HepG2 (cell line): ENCODE measurements around the gene PLEKHB2. TPM values are rescaled to one million over a fixed set of nuclear protein-coding genes. Genes with fewer than 3 reads are reported as not detected.
A peak's percentile ranks its signal among the peaks of the same experiment; 100 is the strongest.

ENCODE experiments used
- ATAC-seq: fragments of 200-7000 bp; cut with Tn5 transposase; 3 replicates; pipeline ENCODE4 v1.9.1; 2020; ENCODE audit warnings: mild to moderate bottlenecking, moderate library complexity
- BruUV-seq: library from RNA; stranded (reverse); fragments of 400-500 nt; replicated peaks from 2 replicates; lab custom pipeline; 2021; lab: Mats Ljungman, UMichigan
- CTCF ChIA-PET: fragments of 300-600 bp; formaldehyde crosslinking; extraction: SDS; loops from one replicate; lab custom pipeline; 2021; ENCODE audit warnings: low total read pairs, inconsistent platforms, low intra/inter-chr PET ratio; lab: Yijun Ruan, JAX
- POLR2A ChIA-PET: fragments of 350-600 bp; sonication (Branson Sonifier 250); formaldehyde crosslinking; loops from one replicate; lab custom pipeline; 2020; ENCODE audit warnings: antibody characterized with exemption, inconsistent platforms; lab: Yijun Ruan, JAX
- DNase-seq: peaks from one replicate; pipeline ENCODE4 v3.0.0-alpha.2; 2015; ENCODE audit warnings: low spot score
- FAIRE-seq: peaks from 3 replicates; lab custom pipeline; 2011; peaks lifted over from hg19 to GRCh38; lab: Jason Lieb, UNC
- H2AFZ ChIP-seq: one replicate; pipeline ENCODE4 v1.6.1; 2011; ENCODE audit warnings: low read length, inconsistent platforms
- H3K27ac ChIP-seq: fragments of 300-600 bp; 3 replicates; pipeline ENCODE4 v1.8.0; 2011; ENCODE audit warnings: mixed run types, mild to moderate bottlenecking, mixed read lengths, low read length, inconsistent platforms; ENCODE audit not compliant: insufficient read depth; ENCODE audit errors: extremely low read length
- H3K27me3 ChIP-seq, 2 experiments: fragments of 200-600 bp in 1 of 2; 2 replicates in 1 of 2; 3 replicates in 1 of 2; pipeline versions ENCODE4 v1.6.0 to v1.8.0; 2011; ENCODE audit warnings: low read length in 2 of 2, mild to moderate bottlenecking in 2 of 2, moderate library complexity in 2 of 2, inconsistent platforms in 1 of 2; ENCODE audit not compliant: insufficient read depth in 2 of 2, control insufficient read depth in 1 of 2
- H3K36me3 ChIP-seq, 2 experiments: fragments of 200-600 bp in 1 of 2; replicated peaks in 1 of 2; 2 replicates in 1 of 2; 3 replicates in 1 of 2; pipeline versions ENCODE4 v1.5.1 to v1.8.0; 2011; ENCODE audit warnings: low read length in 2 of 2, inconsistent platforms in 1 of 2; ENCODE audit not compliant: insufficient read depth in 2 of 2, control insufficient read depth in 1 of 2
- H3K4me1 ChIP-seq: 2 replicates; pipeline ENCODE4 v1.5.1; 2012; ENCODE audit warnings: low read length, inconsistent platforms; ENCODE audit not compliant: insufficient read depth
- H3K4me2 ChIP-seq: 2 replicates; pipeline ENCODE4 v1.6.0; 2011; ENCODE audit warnings: low read depth, low read length, inconsistent platforms
- H3K4me3 ChIP-seq, 3 experiments: fragments of 200-600 bp in 1 of 3; sonication (generic), shearing (Covaris generic) in 1 of 3; replicated peaks in 1 of 3; 2 replicates each; pipeline ENCODE4 v1.5.1; 2011 to 2016; ENCODE audit warnings: low read length in 3 of 3, inconsistent platforms in 2 of 3, low read depth in 2 of 3, mild to moderate bottlenecking in 2 of 3, control low read depth in 1 of 3, mixed read lengths in 1 of 3; ENCODE audit not compliant: insufficient read depth in 1 of 3
- H3K79me2 ChIP-seq: one replicate; pipeline ENCODE4 v1.6.1; 2011; ENCODE audit warnings: low read length, inconsistent platforms; ENCODE audit not compliant: insufficient read depth
- H3K9ac ChIP-seq: 2 replicates; pipeline ENCODE4 v1.6.0; 2011; ENCODE audit warnings: mild to moderate bottlenecking, low read depth, low read length, inconsistent platforms; ENCODE audit not compliant: insufficient read depth
- H3K9me3 ChIP-seq: 2 replicates; pipeline ENCODE4 v1.5.1; 2012; ENCODE audit warnings: mild to moderate bottlenecking, low read length
- H4K20me1 ChIP-seq: 2 replicates; pipeline ENCODE4 v1.6.0; 2011; ENCODE audit warnings: inconsistent platforms, mild to moderate bottlenecking, low read length, moderate library complexity; ENCODE audit not compliant: insufficient read depth
- ELF1 ChIP-seq: sonication (generic); formaldehyde crosslinking; IDR thresholded peaks from 2 replicates; pipeline ENCODE4 v1.4.0; 2020; ENCODE audit warnings: missing genetic modification reagents
- ELF3 ChIP-seq: IDR thresholded peaks from 2 replicates; pipeline ENCODE4 v1.6.1; 2016; ENCODE audit warnings: missing genetic modification reagents, missing compliant biosample characterization
- FOXC1 ChIP-seq: sonication (generic); formaldehyde crosslinking; IDR thresholded peaks from 2 replicates; pipeline ENCODE4 v1.8.0; 2022; ENCODE audit warnings: mild to moderate bottlenecking, missing genetic modification reagents, borderline replicate concordance
- HOXA5 ChIP-seq: sonication (generic); formaldehyde crosslinking; IDR thresholded peaks from 2 replicates; pipeline ENCODE4 v1.4.0; 2020; ENCODE audit warnings: missing genetic modification reagents
- RCOR2 ChIP-seq: IDR thresholded peaks from 2 replicates; pipeline ENCODE4 v1.6.1; 2016; ENCODE audit warnings: missing biosample characterization, missing genetic modification reagents
- SOX13 ChIP-seq, 3 experiments: fragments of 450-650 bp in 1 of 3; sonication (generic) in 1 of 3; formaldehyde crosslinking in 1 of 3; IDR thresholded peaks in 2 of 3; conservative IDR thresholded peaks in 1 of 3; 2 replicates each; pipeline versions ENCODE4 v1.5.0 to v1.6.1; 2016 to 2020; ENCODE audit warnings: antibody characterized with exemption in 1 of 3, mild to moderate bottlenecking in 1 of 3, missing compliant biosample characterization in 1 of 3, missing genetic modification reagents in 1 of 3, moderate library complexity in 1 of 3
- STAG1 ChIP-seq: sonication (generic); formaldehyde crosslinking; IDR thresholded peaks from 2 replicates; pipeline ENCODE4 v1.4.0; 2020; ENCODE audit warnings: missing genetic modification reagents
- TMF1 ChIP-seq: sonication (generic); formaldehyde crosslinking; IDR thresholded peaks from 2 replicates; pipeline ENCODE4 v1.8.1; 2022; ENCODE audit warnings: low read depth, missing genetic modification reagents
- ZSCAN20 ChIP-seq: sonication (generic); formaldehyde crosslinking; IDR thresholded peaks from 2 replicates; pipeline ENCODE4 v1.4.0; 2020; ENCODE audit warnings: missing genetic modification reagents, mild to moderate bottlenecking, borderline replicate concordance
- whole genome bisulfite sequencing: methylation state at CpG from one replicate; pipeline ENCODE4 v1.1.6; 2017; ENCODE audit warnings: low lambda C conversion rate; 5-methylcytosine and 5-hydroxymethylcytosine counted together
- in situ Hi-C: cut with HindIII; loops from 2 replicates; pipeline ENCODE4 v1.10.0; 2017; ENCODE audit warnings: low pct_unique_long_range_greater_than_20kb; ENCODE audit not compliant: extremely low pct_ligation_motif_present
- intact Hi-C: fragments of 100-400 bp; cut with micrococcal nuclease; formaldehyde crosslinking; loops from one replicate; pipeline ENCODE4 v1.10.0; 2022; ENCODE audit not compliant: unreplicated experiment
- polyA plus RNA-seq, 8 experiments: library from polyadenylated mRNA; depleted of rRNA in 3 of 8; stranded (reverse) in 7 of 8; unstranded in 1 of 8; fragments of >200 nt; fragmentation: Illumina TruSeq in 4 of 8; extraction: Trizol in 4 of 8; gene quantifications; 2 replicates each; pipeline versions ENCODE4 v1.2.1 to v1.2.3, GENCODE V29; 2011 to 2016; ENCODE audit warnings: low read depth in 4 of 8, missing spikeins in 1 of 8, mixed read lengths in 1 of 8; ENCODE audit not compliant: insufficient read depth in 1 of 8
- total RNA-seq, 5 experiments: library from RNA; depleted of rRNA; stranded (reverse); fragments of >200 nt; fragmentation: Illumina TruSeq; extraction: Trizol; gene quantifications; 2 replicates each; pipeline ENCODE4 v1.2.3, GENCODE V29; 2016; ENCODE audit warnings: low read depth in 1 of 5
- TF ChIP-seq, protein P1 (sequence below): sonication (generic); formaldehyde crosslinking; IDR thresholded peaks from 2 replicates; pipeline ENCODE4 v1.5.0; 2020; ENCODE audit warnings: mild to moderate bottlenecking, missing genetic modification reagents, moderate library complexity
- TF ChIP-seq, protein P2 (sequence below): sonication (generic); formaldehyde crosslinking; IDR thresholded peaks from 2 replicates; pipeline ENCODE4 v1.4.0; 2020; ENCODE audit warnings: missing genetic modification reagents

The PLEKHB2 gene
- total and polyA plus RNA-seq, 2 of the 13 experiments (the other 11 are each of a cell fraction or from before 2014, with no cell fraction given) = 73.0 to 78.9 TPM

DNA sequence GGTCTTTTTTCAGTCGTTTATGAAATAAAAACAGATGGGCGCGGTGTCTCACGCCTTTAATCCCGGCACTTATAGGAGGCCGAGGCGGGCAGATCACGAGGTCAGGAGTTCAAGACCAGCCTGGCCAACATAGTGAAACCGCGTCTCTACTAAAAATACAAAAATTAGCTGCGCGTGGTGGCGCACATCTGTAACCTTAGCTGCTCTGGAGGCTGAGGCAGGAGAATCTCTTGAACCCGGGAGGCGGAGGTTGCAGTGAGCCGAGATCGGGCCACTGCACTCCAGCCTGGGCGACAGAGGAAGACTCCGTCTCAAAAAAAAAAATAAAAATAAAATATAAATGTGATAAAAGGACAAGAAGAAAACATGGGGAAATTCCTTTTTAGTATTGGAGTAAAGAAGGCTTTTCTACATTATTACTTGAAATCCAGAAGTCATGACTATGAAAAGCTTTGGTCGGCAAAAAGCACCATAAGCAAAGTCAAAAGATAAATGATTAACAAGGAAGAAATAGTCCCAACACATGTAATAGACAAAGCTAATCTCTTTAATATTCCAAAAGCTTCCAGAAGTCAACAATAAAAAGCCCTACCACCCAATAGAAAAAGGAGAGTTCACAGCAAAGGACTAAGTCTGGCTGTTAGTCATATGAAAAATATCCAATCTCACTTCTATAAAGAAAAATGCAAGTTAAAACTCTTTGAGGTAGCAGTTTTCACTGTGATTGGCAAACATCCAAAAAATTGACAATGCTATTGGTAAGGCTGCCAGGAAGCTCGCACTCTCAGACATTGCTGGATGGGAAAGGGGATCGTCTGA lies 10.5 kb upstream of the PLEKHB2 start (continued):
- TF ChIP-seq, protein P1, sequence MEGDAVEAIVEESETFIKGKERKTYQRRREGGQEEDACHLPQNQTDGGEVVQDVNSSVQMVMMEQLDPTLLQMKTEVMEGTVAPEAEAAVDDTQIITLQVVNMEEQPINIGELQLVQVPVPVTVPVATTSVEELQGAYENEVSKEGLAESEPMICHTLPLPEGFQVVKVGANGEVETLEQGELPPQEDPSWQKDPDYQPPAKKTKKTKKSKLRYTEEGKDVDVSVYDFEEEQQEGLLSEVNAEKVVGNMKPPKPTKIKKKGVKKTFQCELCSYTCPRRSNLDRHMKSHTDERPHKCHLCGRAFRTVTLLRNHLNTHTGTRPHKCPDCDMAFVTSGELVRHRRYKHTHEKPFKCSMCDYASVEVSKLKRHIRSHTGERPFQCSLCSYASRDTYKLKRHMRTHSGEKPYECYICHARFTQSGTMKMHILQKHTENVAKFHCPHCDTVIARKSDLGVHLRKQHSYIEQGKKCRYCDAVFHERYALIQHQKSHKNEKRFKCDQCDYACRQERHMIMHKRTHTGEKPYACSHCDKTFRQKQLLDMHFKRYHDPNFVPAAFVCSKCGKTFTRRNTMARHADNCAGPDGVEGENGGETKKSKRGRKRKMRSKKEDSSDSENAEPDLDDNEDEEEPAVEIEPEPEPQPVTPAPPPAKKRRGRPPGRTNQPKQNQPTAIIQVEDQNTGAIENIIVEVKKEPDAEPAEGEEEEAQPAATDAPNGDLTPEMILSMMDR = peak; percentile 14; the same call in 1 of the 2 replicates
- TF ChIP-seq SOX13 (IDR thresholded peaks at IDR 0.05) (no peak), SOX13 (CRISPR knock-in tag; conservative IDR thresholded peaks at IDR 0.05 in 1 of 2, IDR thresholded peaks at IDR 0.05 in 1 of 2) (peak in 1 of 2 experiments; percentile 24; a peak in 1 of 4 replicates), STAG1 (CRISPR knock-in tag) (no peak)

DNA sequence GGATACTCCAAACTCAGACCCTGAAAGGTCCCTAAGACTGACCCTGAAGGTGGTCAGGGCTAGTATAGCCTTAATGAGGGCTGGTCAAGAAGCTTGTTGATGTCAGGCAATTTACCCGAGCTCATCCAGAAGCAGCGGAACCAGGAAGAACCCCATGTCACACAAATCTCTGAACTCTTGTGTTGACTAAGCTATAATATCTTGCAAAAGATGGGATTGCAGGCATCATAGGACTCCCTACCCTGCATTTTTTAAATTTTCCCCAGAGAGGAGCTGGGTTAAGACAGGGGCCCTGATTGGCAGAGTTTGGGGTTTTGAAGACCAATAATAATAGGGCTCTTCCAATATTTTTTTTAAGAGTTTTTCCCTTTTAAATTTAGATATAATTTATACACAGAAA lies 2.0 kb upstream of the PLEKHB2 start:
- no peak overlapping the region for H3K9ac ChIP-seq
- in situ Hi-C loops (no loop called here), intact Hi-C loops (loop anchor here (1.0 kb wide), 1 partner anchor 8 kb away; no protein-coding TSS in a partner anchor)
- H3K4me1 ChIP-seq = peaks cover 69% of the 10 kb centered on the region
- ATAC-seq (no peak), FAIRE-seq (no peak), DNase-seq (peak; percentile 32)
- WGBS = 0% methylated on average over 2 of the region's 2 CpGs
- no peaks in the 10 kb centered on the region; a peak in 1 of 5 replicates for H3K27me3 ChIP-seq
- H3K36me3 ChIP-seq = no peaks in the 10 kb centered on the region
- TF ChIP-seq HOXA5 (no peak), FOXC1 (no peak), RCOR2 (no peak), ELF1 (CRISPR knock-in tag) (peak; percentile 28; the same call in 1 of the 2 replicates), ELF3 (peak; percentile 64), ZSCAN20 (CRISPR knock-in tag) (no peak), TMF1 (CRISPR knock-in tag) (no peak)
- TF ChIP-seq, protein P2, sequence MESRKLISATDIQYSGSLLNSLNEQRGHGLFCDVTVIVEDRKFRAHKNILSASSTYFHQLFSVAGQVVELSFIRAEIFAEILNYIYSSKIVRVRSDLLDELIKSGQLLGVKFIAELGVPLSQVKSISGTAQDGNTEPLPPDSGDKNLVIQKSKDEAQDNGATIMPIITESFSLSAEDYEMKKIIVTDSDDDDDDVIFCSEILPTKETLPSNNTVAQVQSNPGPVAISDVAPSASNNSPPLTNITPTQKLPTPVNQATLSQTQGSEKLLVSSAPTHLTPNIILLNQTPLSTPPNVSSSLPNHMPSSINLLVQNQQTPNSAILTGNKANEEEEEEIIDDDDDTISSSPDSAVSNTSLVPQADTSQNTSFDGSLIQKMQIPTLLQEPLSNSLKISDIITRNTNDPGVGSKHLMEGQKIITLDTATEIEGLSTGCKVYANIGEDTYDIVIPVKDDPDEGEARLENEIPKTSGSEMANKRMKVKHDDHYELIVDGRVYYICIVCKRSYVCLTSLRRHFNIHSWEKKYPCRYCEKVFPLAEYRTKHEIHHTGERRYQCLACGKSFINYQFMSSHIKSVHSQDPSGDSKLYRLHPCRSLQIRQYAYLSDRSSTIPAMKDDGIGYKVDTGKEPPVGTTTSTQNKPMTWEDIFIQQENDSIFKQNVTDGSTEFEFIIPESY = no peak
- H3K4me2 ChIP-seq = peak overlapping the region; percentile 62
- peaks cover 30% of the 10 kb centered on the region for H3K79me2 ChIP-seq
- CTCF ChIA-PET = no interaction called here
- H4K20me1 ChIP-seq = peaks cover 27% of the 10 kb centered on the region
- peak overlapping the region; percentile 74 for H3K27ac ChIP-seq
- H2AFZ ChIP-seq = peak overlapping the region; percentile 65
- POLR2A ChIA-PET = interaction anchor here (6.8 kb wide), 1 partner anchor 10 kb away, joined by 132 read pairs; the partner anchor contains the start of gene FAM168B
- H3K4me3 ChIP-seq = no peak overlapping the region; a peak in 1 of 6 replicates
- no peaks in the 10 kb centered on the region for H3K9me3 ChIP-seq
- no TSS peak for BruUV-seq
